WTC11 (cell line): ENCODE results near the gene USH1C. TPM values are rescaled to one million over a fixed set of nuclear protein-coding genes. Genes with fewer than 3 reads are reported as not detected.

Source experiments
- ATAC-seq: fragments of 200-7000 bp; cut with Tn5 transposase; 2 replicates; pipeline ENCODE4 v1.10.0; 2021; ENCODE audit warnings: mild to moderate bottlenecking, moderate library complexity
- CTCF ChIA-PET: fragments of 300-600 bp; sonication (Branson Sonifier 250); formaldehyde crosslinking; loops from one replicate; lab custom pipeline; 2021; ENCODE audit warnings: antibody characterized with exemption; lab: Charles Lee
- POLR2A ChIA-PET: fragments of 350-600 bp; sonication (Branson Sonifier 250); formaldehyde crosslinking; loops from one replicate; lab custom pipeline; 2021; ENCODE audit warnings: antibody characterized with exemption; lab: Charles Lee
- DNase-seq: peaks from one replicate; pipeline ENCODE4 v3.0.0; 2021; ENCODE audit warnings: low spot score
- H3K27ac Mint-ChIP-seq: 2 replicates; pipeline ENCODE4 v1.8.0; 2021; ENCODE audit warnings: mixed read lengths
- H3K27me3 Mint-ChIP-seq: 2 replicates; pipeline ENCODE4 v1.8.0; 2021; ENCODE audit warnings: low read depth, mild to moderate bottlenecking, moderate library complexity, mixed read lengths
- H3K36me3 Mint-ChIP-seq: 2 replicates; pipeline ENCODE4 v1.8.0; 2021; ENCODE audit warnings: mixed read lengths
- H3K4me1 Mint-ChIP-seq: 2 replicates; pipeline ENCODE4 v1.8.0; 2022; ENCODE audit warnings: mixed read lengths
- H3K4me3 Mint-ChIP-seq: 2 replicates; pipeline ENCODE4 v1.8.0; 2021; ENCODE audit warnings: mild to moderate bottlenecking, moderate library complexity, mixed read lengths
- H3K9me3 Mint-ChIP-seq: 2 replicates; pipeline ENCODE4 v1.8.0; 2021; ENCODE audit warnings: mixed read lengths
- CBFB ChIP-seq: sonication (generic); formaldehyde crosslinking; IDR thresholded peaks from 2 replicates; pipeline ENCODE4 v1.8.1; 2022; ENCODE audit warnings: mild to moderate bottlenecking, low read depth, missing genetic modification reagents
- E2F5 ChIP-seq: sonication (generic); formaldehyde crosslinking; IDR thresholded peaks from 2 replicates; pipeline ENCODE4 v1.8.1; 2022; ENCODE audit warnings: mild to moderate bottlenecking, moderate library complexity, missing genetic modification reagents
- ETV6 ChIP-seq: sonication (generic); formaldehyde crosslinking; IDR thresholded peaks from 2 replicates; pipeline ENCODE4 v1.8.1; 2022; ENCODE audit warnings: mild to moderate bottlenecking, missing genetic modification reagents
- FOXK1 ChIP-seq: sonication (generic); formaldehyde crosslinking; IDR thresholded peaks from 2 replicates; pipeline ENCODE4 v1.8.0; 2022; ENCODE audit warnings: mild to moderate bottlenecking, moderate library complexity, missing genetic modification reagents
- JAZF1 ChIP-seq: fragments of 250-450 bp; sonication (Bioruptor Pico); IDR thresholded peaks from 2 replicates; pipeline ENCODE4 v1.9.0; 2021; ENCODE audit warnings: moderate library complexity, mild to moderate bottlenecking, inconsistent platforms
- KAT7 ChIP-seq: sonication (generic); formaldehyde crosslinking; IDR thresholded peaks from 2 replicates; pipeline ENCODE4 v1.8.1; 2023; ENCODE audit warnings: missing genetic modification reagents, mild to moderate bottlenecking, borderline replicate concordance
- MAX ChIP-seq: sonication (generic); formaldehyde crosslinking; IDR thresholded peaks from 2 replicates; pipeline ENCODE4 v1.8.0; 2022; ENCODE audit warnings: mild to moderate bottlenecking, missing genetic modification reagents
- NFATC4 ChIP-seq: fragments of 250-450 bp; sonication (Bioruptor Pico); IDR thresholded peaks from 2 replicates; pipeline ENCODE4 v1.9.0; 2021; ENCODE audit warnings: mild to moderate bottlenecking
- NFYB ChIP-seq: sonication (generic); formaldehyde crosslinking; conservative IDR thresholded peaks from 2 replicates; pipeline ENCODE4 v1.8.0; 2022; ENCODE audit warnings: low read depth, missing genetic modification reagents
- PRRX2 ChIP-seq: fragments of 250-450 bp; sonication (Bioruptor Pico); IDR thresholded peaks from 2 replicates; pipeline ENCODE4 v1.8.0; 2021; ENCODE audit warnings: mild to moderate bottlenecking
- SMAD3 ChIP-seq: sonication (generic); formaldehyde crosslinking; IDR thresholded peaks from 2 replicates; pipeline ENCODE4 v1.8.0; 2022; ENCODE audit warnings: missing genetic modification reagents, mild to moderate bottlenecking, borderline replicate concordance
- SMAD4 ChIP-seq: sonication (generic); formaldehyde crosslinking; IDR thresholded peaks from 2 replicates; pipeline ENCODE4 v1.8.0; 2022; ENCODE audit warnings: mild to moderate bottlenecking, missing genetic modification reagents
- TP53 ChIP-seq: sonication (generic); formaldehyde crosslinking; IDR thresholded peaks from 2 replicates; pipeline ENCODE4 v1.8.1; 2023; ENCODE audit warnings: mild to moderate bottlenecking, missing genetic modification reagents
- ZBTB43 ChIP-seq: sonication (generic); formaldehyde crosslinking; IDR thresholded peaks from 2 replicates; pipeline ENCODE4 v1.8.1; 2023; ENCODE audit warnings: mild to moderate bottlenecking, missing genetic modification reagents
- ZNF232 ChIP-seq: sonication (generic); formaldehyde crosslinking; IDR thresholded peaks from 2 replicates; pipeline ENCODE4 v1.8.0; 2022; ENCODE audit warnings: mild to moderate bottlenecking, missing genetic modification reagents
- ZNF425 ChIP-seq: fragments of 250-450 bp; sonication (Bioruptor Pico); conservative IDR thresholded peaks from 2 replicates; pipeline ENCODE4 v1.9.0; 2021; ENCODE audit warnings: mild to moderate bottlenecking
- total RNA-seq: library from RNA; stranded (reverse); gene quantifications from 3 replicates; pipeline ENCODE4 v1.2.3, GENCODE V29; 2021

The USH1C gene
- total RNA-seq, 1 experiment from 2014 or later, result 3.9 TPM

GRCh38 chr11:17522655-17523054 lies 21.6 kb downstream of the USH1C start (continued):
- no peak for TF ChIP-seq ZNF425 (CRISPR knock-in tag)
- TF ChIP-seq ZNF232, result no peak
- no peak for TF ChIP-seq TP53 (CRISPR knock-in tag)
- no peak for TF ChIP-seq E2F5 (CRISPR knock-in tag)
- TF ChIP-seq PRRX2 (CRISPR knock-in tag), result no peak
- no peak for TF ChIP-seq NFYB
- TF ChIP-seq SMAD3, result no peak
- no peak for TF ChIP-seq ETV6 (CRISPR knock-in tag)
- TF ChIP-seq ZBTB43 (CRISPR knock-in tag), result no peak

- Mint-ChIP-seq H3K9me3 (no peaks in the 10 kb centered on the region), H3K27ac (no peak overlapping the region), H3K27me3 (no peaks in the 10 kb centered on the region; the same call in 1 of the 2 replicates), H3K36me3 (peaks cover 3% of the 10 kb centered on the region), H3K4me3 (no peak overlapping the region), H3K4me1 (peaks cover 30% of the 10 kb centered on the region)
- ChIA-PET CTCF (interaction anchor here (1.1 to 3.1 kb wide), 3 partner anchors 26 to 133 kb away, joined by 3 to 18 read pairs (median 4); partner anchors contain the start of genes KCNJ11 and OTOG), POLR2A (no interaction called here)
- TF ChIP-seq ETV6 (CRISPR knock-in tag) (no peak), FOXK1 (no peak), KAT7 (CRISPR knock-in tag) (no peak), PRRX2 (CRISPR knock-in tag) (no peak), MAX (CRISPR knock-in tag) (no peak), JAZF1 (no peak)
- ATAC-seq (no peak), DNase-seq (no peak)
Measured at GRCh38 chr11:17521106-17521900, 22.9 kb downstream of the USH1C start.

- Mint-ChIP-seq H3K27me3 (no peaks in the 10 kb centered on the region; the same call in 1 of the 2 replicates), H3K27ac (peak overlapping the region; percentile 30; the same call in 1 of the 2 replicates), H3K36me3 (peaks cover 3% of the 10 kb centered on the region), H3K4me1 (peaks cover 30% of the 10 kb centered on the region), H3K9me3 (no peaks in the 10 kb centered on the region), H3K4me3 (no peak overlapping the region)
- DNase-seq (no peak), ATAC-seq (peak; percentile 89)
- ChIA-PET CTCF (interaction anchor here (0.7 to 4.7 kb wide), 16 partner anchors 9 to 504 kb away, joined by 3 to 127 read pairs (median 4); partner anchors contain the start of genes KCNJ11 and OTOG), POLR2A (interaction anchor here (0.7 kb wide), 1 partner anchor 99 kb away, joined by 3 read pairs; no protein-coding TSS in a partner anchor)
- TF ChIP-seq SMAD4, result no peak
- TF ChIP-seq NFATC4 (CRISPR knock-in tag), result no peak
- no peak for TF ChIP-seq CBFB (CRISPR knock-in tag)
Measured at GRCh38 chr11:17519061-17519885, 24.9 kb downstream of the USH1C start.
